NCI-H146 treated with DMSO at 0.1 percent for 48 hours (cell line): ENCODE data around the gene FOSL2.

Experiments
- DNase-seq: peaks from one replicate; lab custom pipeline; 2025; ENCODE audit not compliant: unreplicated experiment; lab: John Stamatoyannopoulos, UW

Gene FOSL2

GRCh38 chr2:28447943-28448792 lies 55.5 kb downstream of the FOSL2 start:
- no peak for DNase-seq

- no peak for DNase-seq
Measured at GRCh38 chr2:28448793-28449100, 56.1 kb downstream of the FOSL2 start.

- no peak for DNase-seq
Measured at GRCh38 chr2:28449126-28449487, 56.4 kb downstream of the FOSL2 start.

GRCh38 chr2:28449488-28450395 lies 57.1 kb downstream of the FOSL2 start:
- no peak for DNase-seq

GRCh38 chr2:28450901-28451565 lies 58.4 kb downstream of the FOSL2 start:
- no peak for DNase-seq

GRCh38 chr2:28451793-28452533 lies 59.3 kb downstream of the FOSL2 start:
- DNase-seq = no peak

GRCh38 chr2:28452534-28453081 lies 60.0 kb downstream of the FOSL2 start:
- DNase-seq = no peak

- DNase-seq = no peak
Measured at GRCh38 chr2:28453396-28453795, 60.7 kb downstream of the FOSL2 start.

- no peak for DNase-seq
Measured at GRCh38 chr2:28454016-28454930, 61.6 kb downstream of the FOSL2 start.

- no peak for DNase-seq
Measured at GRCh38 chr2:28457237-28457636, 64.6 kb downstream of the FOSL2 start.

- no peak for DNase-seq
Measured at GRCh38 chr2:28461056-28461455, 68.4 kb downstream of the FOSL2 start.

GRCh38 chr2:28462122-28462521 lies 69.5 kb downstream of the FOSL2 start:
- DNase-seq = no peak

GRCh38 chr2:28463211-28463816 lies 70.7 kb downstream of the FOSL2 start:
- no peak for DNase-seq

GRCh38 chr2:28463893-28464292 lies 71.2 kb downstream of the FOSL2 start:
- no peak for DNase-seq

GRCh38 chr2:28465148-28465885 lies 72.7 kb downstream of the FOSL2 start:
- DNase-seq = no peak
